HG03571 (cell line): ENCODE measurements around the gene NOTO.

Source experiments
- ATAC-seq: cut with Tn5 transposase; IDR thresholded peaks from one replicate; pipeline ENCODE4 v1.9.1; 2021; ENCODE audit not compliant: unreplicated experiment

The NOTO gene

GRCh38 chr2:73233154-73233931, 31.0 kb downstream of the NOTO start, which contains the start of gene PRADC1:
Gene PRADC1 (minus strand): TSS chr2:73233239. CDS start chr2:73233160, 79 bp downstream.
- ATAC-seq, result peak; percentile 88

- ATAC-seq, result peak; percentile 55
Measured at GRCh38 chr2:73233932-73234832, 31.8 kb downstream of the NOTO start, which contains the start of gene CCT7. Gene CCT7 (plus strand): TSS chr2:73234308. CDS start chr2:73234379, 71 bp downstream.

GRCh38 chr2:73235315-73236028, 33.1 kb downstream of the NOTO start:
- no peak for ATAC-seq

GRCh38 chr2:73237168-73237567, 34.8 kb downstream of the NOTO start:
- ATAC-seq, result no peak

GRCh38 chr2:73238149-73238548, 35.8 kb downstream of the NOTO start:
- no peak for ATAC-seq

- ATAC-seq, result no peak
Measured at GRCh38 chr2:73238976-73239375, 36.6 kb downstream of the NOTO start.

GRCh38 chr2:73239776-73240175, 37.4 kb downstream of the NOTO start:
- no peak for ATAC-seq

GRCh38 chr2:73243884-73244570, 41.7 kb downstream of the NOTO start:
- no peak for ATAC-seq

GRCh38 chr2:73244580-73244979, 42.2 kb downstream of the NOTO start:
- no peak for ATAC-seq

- no peak for ATAC-seq
Measured at GRCh38 chr2:73246850-73247249, 44.5 kb downstream of the NOTO start.

- ATAC-seq, result no peak
Measured at GRCh38 chr2:73249636-73250035, 47.3 kb downstream of the NOTO start.

GRCh38 chr2:73250872-73251846, 48.8 kb downstream of the NOTO start:
- ATAC-seq, result no peak

- no peak for ATAC-seq
Measured at GRCh38 chr2:73252238-73253027, 50.1 kb downstream of the NOTO start.

GRCh38 chr2:73253400-73253799, 51.0 kb downstream of the NOTO start:
- ATAC-seq, result no peak

- no peak for ATAC-seq
Measured at GRCh38 chr2:73253901-73254300, 51.5 kb downstream of the NOTO start.

GRCh38 chr2:73254343-73255006, 52.1 kb downstream of the NOTO start:
- no peak for ATAC-seq

- no peak for ATAC-seq
Measured at GRCh38 chr2:73255007-73255644, 52.8 kb downstream of the NOTO start.
